HCEC 1CT (cell line): ENCODE data around the gene SECTM1.

ENCODE experiments used
- DNase-seq: peaks from one replicate; pipeline ENCODE4 v3.0.0-alpha.2; 2017

SECTM1 gene

GRCh38 chr17:82327289-82327688 lies 6.3 kb downstream of the SECTM1 start:
- no peak for DNase-seq

DNA sequence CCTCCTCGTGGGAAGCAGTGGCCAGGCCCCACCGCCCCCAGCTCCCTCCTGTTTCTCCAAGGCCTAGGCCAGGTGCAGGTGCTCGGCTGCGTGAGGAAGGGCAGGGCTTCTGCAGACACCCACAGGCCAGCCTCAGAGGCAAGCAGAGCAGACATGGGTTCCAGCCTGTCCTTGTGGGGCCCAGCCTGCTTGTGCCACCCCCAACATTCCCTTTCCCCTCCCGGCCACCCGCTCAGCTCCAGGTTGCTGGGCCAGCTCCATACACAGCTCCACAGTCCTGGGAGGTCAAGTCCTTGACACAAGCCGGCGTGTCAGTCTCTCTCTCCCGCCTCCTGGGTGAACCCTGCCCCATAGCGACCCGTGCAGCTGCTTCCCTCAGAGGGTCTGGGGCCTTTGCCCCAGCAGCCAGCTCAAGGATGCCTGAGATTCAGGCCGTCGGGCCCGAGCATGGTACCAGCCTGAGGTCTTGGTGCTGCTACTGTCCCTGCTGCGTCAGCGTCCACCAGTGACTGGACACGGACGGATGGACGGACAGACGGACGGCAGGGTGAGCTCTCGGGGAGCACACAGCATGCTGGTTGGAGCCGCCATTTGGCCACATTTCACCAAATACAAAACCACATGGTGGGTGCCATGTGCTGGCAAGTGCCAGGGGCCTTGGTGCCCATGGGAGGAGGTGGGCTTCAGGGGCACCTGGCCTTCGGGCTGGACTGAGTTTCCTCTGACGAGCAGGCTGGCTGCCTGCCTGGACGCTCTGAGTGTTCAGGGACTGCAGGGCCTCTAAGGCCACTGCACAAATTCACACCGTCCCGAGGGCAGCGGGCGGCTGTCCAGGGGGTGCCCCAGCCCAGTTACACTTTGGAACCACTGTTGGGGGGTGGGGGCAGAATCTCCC lies 8.0 kb downstream of the SECTM1 start:
- DNase-seq = no peak

- no peak for DNase-seq
These were observed 8.8 kb downstream of the SECTM1 start for GRCh38 chr17:82324566-82325285.

DNA sequence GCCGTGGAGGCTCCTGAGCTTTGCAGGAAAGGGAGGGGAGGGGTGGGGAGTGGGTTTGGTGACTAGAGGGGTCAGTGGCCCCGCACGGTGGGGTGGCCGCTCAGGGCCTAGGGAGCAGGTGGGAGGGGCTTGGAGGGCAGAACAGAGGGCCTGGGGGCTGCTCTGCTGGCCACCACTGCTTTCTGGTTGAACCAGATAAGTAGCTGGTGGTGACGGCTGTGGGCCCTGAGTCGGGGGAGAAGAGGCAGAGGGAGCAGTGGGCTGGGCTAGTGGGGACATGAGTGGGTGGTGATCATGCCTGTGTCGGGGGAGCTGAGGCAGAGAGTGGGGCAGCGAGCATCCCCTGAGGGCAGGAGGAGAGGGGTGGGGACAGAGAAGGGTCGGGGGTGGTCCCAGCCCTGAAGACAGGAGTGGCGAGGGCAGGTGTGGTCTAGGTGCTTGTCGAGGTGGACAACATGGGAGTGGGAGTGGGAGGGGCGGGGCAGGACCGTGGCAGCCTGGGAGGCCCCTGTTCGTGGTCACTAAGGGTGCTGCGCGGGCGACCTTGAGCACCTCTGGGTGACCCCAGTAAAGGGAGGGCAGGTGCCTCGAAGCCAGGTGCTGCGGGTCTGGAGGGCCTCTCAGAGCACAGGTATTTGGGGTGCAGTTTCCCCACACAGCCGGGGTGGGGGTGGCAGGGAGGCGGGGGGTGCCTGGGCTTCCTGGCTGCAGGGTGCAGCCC lies 9.9 kb downstream of the SECTM1 start:
- DNase-seq = no peak

DNA sequence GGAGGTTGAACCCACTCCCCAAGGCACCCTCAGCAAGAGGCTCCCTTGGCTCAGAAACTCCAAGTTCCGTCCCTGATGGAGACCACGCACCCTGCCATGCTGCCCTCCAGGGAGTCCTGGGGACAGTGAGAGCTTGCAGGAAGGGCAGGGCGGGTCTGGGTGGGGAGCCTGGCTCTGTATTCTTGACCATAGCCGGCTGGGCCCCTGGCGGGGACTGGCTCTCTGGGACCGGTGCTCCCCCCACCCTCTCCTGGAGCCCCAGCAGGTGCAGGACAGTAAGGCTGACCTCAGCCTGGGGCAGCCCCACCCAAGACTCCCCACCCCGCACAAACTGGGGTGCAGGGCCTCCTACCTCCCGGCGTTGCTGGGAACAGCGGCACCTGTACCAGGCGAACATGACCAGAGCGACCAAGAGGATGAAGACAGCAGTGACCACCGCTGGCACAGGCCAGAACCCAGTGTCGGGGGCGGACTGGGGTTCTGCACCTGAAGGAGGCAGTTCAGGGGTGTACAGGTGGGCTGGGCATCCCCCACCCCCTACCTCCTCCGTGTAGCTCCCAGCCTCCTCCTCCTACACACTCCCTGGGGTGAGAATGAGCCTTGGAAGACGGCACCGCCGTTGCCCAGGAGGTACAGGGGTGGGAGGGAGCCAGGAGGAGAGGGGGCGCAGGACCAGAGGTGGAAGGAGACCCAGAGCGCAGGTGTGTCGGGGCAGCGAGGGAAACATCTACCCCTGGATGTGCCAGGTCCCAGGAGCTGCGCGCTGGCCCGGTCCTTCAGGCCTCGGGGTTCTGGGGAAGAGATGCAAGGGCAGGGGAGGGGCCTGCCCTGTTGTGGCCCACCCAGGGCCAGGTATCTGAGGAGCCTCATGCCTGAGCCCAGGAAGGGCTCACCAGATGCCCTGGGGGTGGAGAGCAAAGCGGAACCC lies 10.8 kb downstream of the SECTM1 start:
- no peak for DNase-seq

GRCh38 chr17:82321947-82322466 lies 11.6 kb downstream of the SECTM1 start:
- no peak for DNase-seq

DNA sequence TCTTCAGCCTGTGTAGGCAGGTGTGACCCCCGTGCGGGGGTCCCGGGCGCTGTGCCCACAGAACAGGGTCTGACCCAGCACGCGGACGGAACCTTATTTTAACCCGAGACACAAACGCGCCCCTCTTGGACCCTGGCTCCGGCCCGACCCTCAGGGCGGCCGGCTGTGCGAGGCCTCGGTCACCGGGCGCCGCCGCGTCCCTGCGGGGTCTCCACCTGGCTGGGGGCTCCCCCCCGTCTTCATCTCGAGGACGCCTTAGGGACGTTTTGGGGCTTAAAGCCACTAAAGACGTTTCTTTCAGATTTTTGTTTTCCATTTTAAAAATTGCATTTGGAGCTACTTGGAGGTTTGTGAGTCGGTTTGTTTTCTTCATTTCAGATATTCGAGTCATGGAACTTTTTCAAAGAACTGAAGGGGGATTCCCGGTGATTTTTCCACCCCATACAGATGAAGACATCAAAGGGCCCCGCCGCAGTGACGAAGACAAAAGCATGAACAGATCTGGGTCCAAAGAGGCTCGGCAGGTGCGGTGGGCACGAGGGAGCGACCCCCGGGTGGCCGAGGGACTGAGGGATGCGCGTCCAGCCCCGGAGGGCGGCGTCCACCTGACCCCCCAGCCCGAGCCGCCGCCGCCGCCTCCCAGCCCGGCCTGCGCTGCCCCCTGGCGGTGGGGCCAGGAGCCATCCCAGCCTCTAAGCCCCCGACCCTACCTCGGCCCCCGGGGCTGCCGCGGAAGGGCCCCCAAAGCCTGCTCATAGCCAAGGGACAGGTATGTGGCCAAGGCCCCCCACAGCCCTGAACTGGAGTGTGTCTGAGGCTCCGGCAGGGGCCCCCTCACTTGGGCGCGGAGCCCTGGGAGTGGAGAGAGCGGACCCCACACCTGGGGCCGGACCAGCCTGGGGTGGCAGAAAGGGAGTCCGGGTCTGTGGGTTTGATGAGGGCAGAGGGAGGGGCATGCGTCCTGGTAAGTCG lies 12.3 kb downstream of the SECTM1 start:
- DNase-seq = no peak

DNA sequence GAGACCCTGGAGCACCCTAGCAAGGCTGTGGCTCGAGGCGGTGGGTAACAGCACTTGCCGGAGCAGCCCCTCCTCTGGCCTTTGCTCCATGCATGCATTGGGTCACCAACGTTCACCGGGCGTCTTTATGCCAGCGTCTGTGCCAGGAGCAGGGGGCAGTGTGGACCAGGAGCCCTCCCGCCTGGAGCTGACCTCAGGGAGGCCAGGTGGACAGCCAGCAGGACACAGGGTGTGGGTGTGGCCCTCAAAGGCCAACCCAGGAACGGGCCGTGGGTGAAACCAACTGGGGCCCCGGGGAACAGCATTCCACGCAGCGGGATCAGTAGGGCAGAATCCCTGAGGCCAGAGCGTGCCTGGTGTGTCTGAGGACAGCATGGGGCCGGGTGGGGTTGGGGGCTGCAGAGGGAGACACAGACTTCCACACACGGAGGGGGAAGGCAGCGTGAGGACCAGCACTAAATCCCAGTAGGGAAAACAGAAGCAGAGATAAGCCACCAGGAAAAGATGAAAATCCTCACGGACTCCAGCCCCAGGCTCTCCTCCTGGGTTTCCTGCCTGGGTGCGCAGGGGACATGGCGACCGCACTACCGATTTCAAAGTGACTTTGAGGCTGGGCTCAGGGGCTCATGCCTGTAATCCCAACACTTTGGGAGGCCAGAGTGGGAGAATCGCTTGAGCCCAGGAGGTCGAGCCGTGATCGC lies 13.3 kb downstream of the SECTM1 start:
- no peak for DNase-seq

GRCh38 chr17:82319619-82320062 lies 13.9 kb downstream of the SECTM1 start:
- no peak for DNase-seq

GRCh38 chr17:82318772-82319606 lies 14.6 kb downstream of the SECTM1 start:
- no peak for DNase-seq

DNA sequence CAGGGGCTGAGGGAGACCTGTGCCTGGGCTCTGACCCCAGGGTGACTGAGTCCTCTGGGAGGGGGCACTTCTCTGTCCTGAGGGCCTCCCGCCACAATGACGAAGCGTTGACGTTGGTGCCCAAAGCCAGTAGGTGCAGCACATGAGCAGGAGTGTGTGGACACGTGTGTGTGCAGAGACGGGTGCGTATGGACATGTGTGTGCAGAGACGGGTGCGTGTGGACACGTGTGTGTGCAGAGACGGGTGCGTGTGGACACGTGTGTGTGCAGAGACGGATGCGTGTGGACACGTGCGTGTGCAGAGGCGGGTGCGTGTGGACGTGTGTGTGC lies 15.4 kb downstream of the SECTM1 start:
- no peak for DNase-seq

GRCh38 chr17:82317394-82318168 lies 16.0 kb downstream of the SECTM1 start, which contains the start of gene CD7:
CD7 (minus strand) TSS chr17:82317608; CDS start chr17:82317495, 113 bp downstream.
- no peak for DNase-seq

DNA sequence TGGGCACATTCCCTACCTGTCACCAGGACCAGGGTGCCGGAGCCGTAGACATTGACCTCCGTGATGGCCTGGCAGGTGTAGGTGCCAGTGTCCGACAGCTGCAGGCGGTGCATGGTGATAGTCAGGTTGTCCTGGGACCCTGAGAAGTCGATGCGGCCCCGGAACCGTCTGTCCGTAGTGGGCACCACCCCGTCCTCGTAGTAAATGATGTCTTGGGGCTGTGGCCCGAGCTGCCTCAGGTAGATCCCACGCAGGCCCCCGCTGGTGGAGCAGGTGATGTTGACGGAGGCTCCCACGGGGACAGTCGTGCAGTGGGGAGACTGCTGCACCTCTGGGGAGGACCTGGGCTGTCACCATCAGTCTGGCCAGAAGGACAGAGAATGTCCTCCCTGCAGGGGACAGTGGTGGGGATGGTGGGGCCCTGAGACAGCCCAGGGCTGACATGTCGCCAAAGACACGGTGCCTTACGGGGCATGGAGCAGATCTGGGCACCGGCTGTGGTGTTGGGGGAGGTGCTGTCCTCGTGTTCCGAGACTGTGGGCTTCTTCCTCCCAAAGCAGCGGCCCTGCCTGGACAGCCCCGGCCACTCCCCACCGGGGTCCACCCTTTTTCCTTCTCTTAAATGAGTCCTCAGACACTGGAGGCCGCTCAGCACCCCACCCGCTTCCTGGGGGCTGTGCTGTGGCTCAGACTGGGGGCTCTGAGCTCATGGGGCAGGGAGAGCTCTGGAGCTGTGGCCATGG lies 16.7 kb downstream of the SECTM1 start:
- no peak for DNase-seq

GRCh38 chr17:82315703-82316358 lies 17.7 kb downstream of the SECTM1 start:
- no peak for DNase-seq

DNA sequence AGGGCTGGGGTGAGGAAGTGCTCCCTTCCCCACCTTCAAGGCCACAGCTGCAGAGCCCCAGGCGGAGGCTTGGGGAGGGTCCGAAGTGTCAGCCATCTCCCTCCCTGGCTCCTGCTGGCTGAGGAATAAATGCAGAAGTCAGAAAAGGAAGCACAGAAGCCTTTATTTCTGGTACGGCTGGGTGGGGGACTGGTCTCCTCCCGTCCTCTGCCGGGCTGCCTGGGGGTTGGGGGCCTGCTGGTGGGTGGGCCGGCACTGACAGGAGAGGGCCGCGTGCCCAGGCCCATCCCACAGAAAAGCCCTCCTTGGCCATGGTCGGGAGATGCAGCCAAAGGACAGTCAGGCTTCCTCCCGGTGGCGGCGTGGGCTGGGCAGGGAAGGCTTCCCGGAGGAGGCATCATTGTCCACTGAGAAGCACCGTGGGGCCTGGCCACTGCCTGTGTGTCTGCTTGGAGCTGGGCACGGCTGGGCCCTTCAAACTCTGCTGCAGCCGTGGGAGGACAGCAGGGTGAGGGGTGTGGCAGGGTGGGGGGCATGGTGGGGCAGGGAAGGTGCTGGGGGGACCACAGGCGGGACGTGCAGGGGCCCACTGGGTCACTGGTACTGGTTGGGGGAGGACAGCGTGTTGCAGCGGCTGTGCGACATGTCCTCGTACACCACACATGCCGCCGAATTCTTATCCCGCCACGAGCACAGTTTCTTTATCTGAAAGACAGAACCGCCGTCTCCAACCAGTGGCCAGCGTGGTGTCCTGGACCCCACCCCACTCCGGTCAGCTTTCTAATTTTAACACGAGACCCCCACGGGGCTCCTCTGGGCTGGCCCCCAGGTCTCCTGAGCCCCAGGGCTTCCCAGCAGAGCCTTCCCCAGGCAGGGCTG lies 18.6 kb downstream of the SECTM1 start:
- no peak for DNase-seq
